GM10248 (cell line): ENCODE measurements around the gene SOX15.
"Not testable (repeated sequence)": the region's sequence is repeated elsewhere in the genome, so short reads cannot be mapped to it uniquely, and the experiment has no call there.

ENCODE experiments used
- CTCF ChIA-PET: fragments of 300-600 bp; sonication (Branson Sonifier 250); formaldehyde crosslinking; extraction: SDS; loops from one replicate; lab custom pipeline; 2021; ENCODE audit warnings: antibody characterized with exemption; lab: Yijun Ruan, JAX
- POLR2A ChIA-PET: fragments of 350-650 bp; sonication (Branson Sonifier 250); formaldehyde crosslinking; extraction: SDS; loops from one replicate; lab custom pipeline; 2020; ENCODE audit warnings: antibody characterized with exemption; lab: Yijun Ruan, JAX
- DNase-seq: peaks from one replicate; pipeline ENCODE4 v3.0.0; 2012; ENCODE audit errors: extremely low spot score
- CTCF ChIP-seq: IDR thresholded peaks from 2 replicates; pipeline ENCODE4 v1.5.1; 2012; ENCODE audit warnings: mild to moderate bottlenecking, low read depth; ENCODE audit errors: extremely low read depth, missing control alignments, control extremely low read depth

The SOX15 gene

GRCh38 chr17:7631398-7632380, 41.8 kb upstream of the SOX15 start:
- CTCF ChIA-PET, result interaction anchor here (1.0 to 9.5 kb wide), 17 partner anchors 8 to 201 kb away, joined by 3 to 112 read pairs (median 5); partner anchors contain the start of genes ATP1B2, FXR2, SOX15 and TP53
- POLR2A ChIA-PET, result interaction anchor here (1.0 to 1.5 kb wide), 2 partner anchors 19 to 56 kb away, joined by 3 to 11 read pairs; partner anchors contain the start of genes ATP1B2 and TP53
- DNase-seq, result peak; percentile 5
- no peak for TF ChIP-seq CTCF

GRCh38 chr17:7629939-7630571, 40.2 kb upstream of the SOX15 start, which contains the start of gene SHBG:
SHBG (plus strand) TSS chr17:7630135; CDS start chr17:7630173, 38 bp downstream.
- DNase-seq, result no peak
- TF ChIP-seq CTCF, result no peak
- POLR2A ChIA-PET, result no interaction called here
- CTCF ChIA-PET, result interaction anchor here (1.2 to 9.5 kb wide), 6 partner anchors 13 to 57 kb away, joined by 3 to 112 read pairs (median 25); partner anchors contain the start of genes FXR2, TP53 and WRAP53

GRCh38 chr17:7627250-7628121, 37.6 kb upstream of the SOX15 start, which contains the start of gene SAT2:
SAT2 (minus strand) TSS chr17:7627821; CDS start chr17:7627635, 186 bp downstream.
- ChIA-PET CTCF (interaction anchor here (1.3 to 9.5 kb wide), 3 partner anchors 13 to 61 kb away, joined by 3 to 68 read pairs (median 31); partner anchors contain the start of genes FXR2, SOX15, TP53 and WRAP53), POLR2A (interaction anchor here (0.5 to 1.5 kb wide), 11 partner anchors 12 to 143 kb away, joined by 3 to 16 read pairs (median 5); partner anchors contain the start of genes ATP1B2, FXR2, MPDU1 and POLR2A)
- peak; percentile 99 for DNase-seq
- TF ChIP-seq CTCF, result no peak

- no peak for TF ChIP-seq CTCF
- ChIA-PET CTCF (interaction anchor here (1.3 to 9.5 kb wide), 3 partner anchors 12 to 61 kb away, joined by 3 to 68 read pairs (median 31); partner anchors contain the start of genes FXR2, SOX15, TP53 and WRAP53), POLR2A (interaction anchor here (1.0 to 1.5 kb wide), 3 partner anchors 24 to 142 kb away, joined by 5 to 9 read pairs (median 7); partner anchors contain the start of genes ATP1B2, POLR2A, TP53 and WRAP53)
- no peak for DNase-seq
Observed at GRCh38 chr17:7626956-7627249, 37.0 kb upstream of the SOX15 start.

DNA sequence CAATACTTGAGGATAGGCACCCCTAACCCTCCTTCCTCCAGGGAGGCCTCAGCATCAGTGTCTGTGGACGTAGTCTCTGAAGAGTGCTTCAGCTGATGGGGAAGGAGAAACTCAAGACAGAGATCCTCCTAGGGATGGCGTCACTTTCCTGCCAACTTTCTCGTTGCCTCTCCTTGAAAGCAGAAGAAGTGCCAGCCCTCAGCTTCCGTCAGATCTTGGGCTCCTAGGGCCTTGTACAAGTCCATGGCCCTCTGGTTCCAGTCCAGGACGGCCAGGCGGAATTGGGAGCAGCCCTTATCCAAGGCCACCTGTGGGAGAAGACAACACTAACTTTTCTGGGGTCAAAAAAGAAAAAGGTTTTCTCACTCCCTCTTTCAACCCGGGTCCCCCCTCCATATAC, 36.4 kb upstream of the SOX15 start:
- CTCF ChIA-PET, result interaction anchor here (4.3 to 9.5 kb wide), 2 partner anchors 12 to 62 kb away, joined by 31 to 68 read pairs; partner anchors contain the start of genes FXR2, TP53 and WRAP53
- no peak for DNase-seq
- POLR2A ChIA-PET, result interaction anchor here (0.7 to 1.0 kb wide), 2 partner anchors 24 to 61 kb away, joined by 4 to 5 read pairs; partner anchors contain the start of genes ATP1B2 and TP53
- TF ChIP-seq CTCF, result no peak

DNA sequence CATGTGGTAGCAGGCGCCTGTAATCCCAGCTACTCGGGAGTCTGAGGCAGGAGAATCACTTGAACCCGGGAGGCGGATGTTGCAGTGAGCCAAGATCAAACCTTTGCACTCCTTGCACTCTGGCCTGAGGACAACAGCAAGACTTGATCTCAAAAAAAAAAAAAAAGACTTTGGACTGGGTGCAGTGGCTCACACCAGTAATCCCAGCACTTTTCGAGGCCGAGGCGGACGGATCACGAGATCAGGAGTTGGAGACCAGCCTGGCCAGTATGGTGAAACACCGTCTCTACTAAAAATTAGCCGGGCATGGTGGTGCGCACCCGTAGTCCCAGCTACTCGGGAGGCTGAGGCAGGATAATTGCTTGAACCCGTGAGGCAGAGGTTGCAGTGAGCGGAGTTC, 35.9 kb upstream of the SOX15 start:
- DNase-seq, POLR2A ChIA-PET: not testable (repeated sequence)
- CTCF ChIA-PET, result interaction anchor here (4.3 to 9.5 kb wide), 2 partner anchors 11 to 63 kb away, joined by 31 to 68 read pairs; partner anchors contain the start of genes FXR2, TP53 and WRAP53
